Measurements from ENCODE around the gene ACOX1.

Gene ACOX1

GRCh38 chr17:75937652-75938051, 41.3 kb downstream of the ACOX1 start:
- H3K9me2 ChIP-seq (replicated peaks; ENCODE audit: insufficient read depth, low read length): no peaks in the 10 kb centered on the region
- no peak overlapping the region for H3K4me3 ChIP-seq (ENCODE audit: low read length)
- H3K36me3 ChIP-seq (replicated peaks; ENCODE audit: insufficient read depth, low read length): no peaks in the 10 kb centered on the region
- H3K27me3 ChIP-seq (replicated peaks; ENCODE audit: insufficient read depth, low read length): no peaks in the 10 kb centered on the region
- no peaks in the 10 kb centered on the region for H3F3A ChIP-seq (ENCODE audit: insufficient read depth, low read length)
- no peak overlapping the region for H3K4me2 ChIP-seq (ENCODE audit: low read depth, low read length)
- no peak overlapping the region for H3K27ac ChIP-seq (ENCODE audit: low read length)
- TF ChIP-seq EZH2 (optimal IDR thresholded peaks at IDR 0.05; ENCODE audit: low read depth, low read length) (no peak), CTCF (IDR thresholded peaks at IDR 0.05; ENCODE audit: low read length) (no peak), EZH2phosphoT487 (IDR thresholded peaks at IDR 0.05; ENCODE audit: low read length) (no peak)
- no peaks in the 10 kb centered on the region for H4K20me1 ChIP-seq (ENCODE audit: insufficient read depth, low read length)
- peaks cover 6% of the 10 kb centered on the region for H3K4me1 ChIP-seq (ENCODE audit: low read length)
- DNase-seq: no peak
- H3K9ac ChIP-seq (ENCODE audit: low read length): no peak overlapping the region
- no peaks in the 10 kb centered on the region for H3K9me3 ChIP-seq (replicated peaks; ENCODE audit: insufficient read depth, low read length)
- H3K79me2 ChIP-seq (ENCODE audit: low read length): no peaks in the 10 kb centered on the region
- no peak overlapping the region for H2AFZ ChIP-seq (ENCODE audit: low read length)

- no peaks in the 10 kb centered on the region for H3K36me3 ChIP-seq (replicated peaks; ENCODE audit: insufficient read depth, low read length)
- no peaks in the 10 kb centered on the region for H4K20me1 ChIP-seq (ENCODE audit: insufficient read depth, low read length)
- TF ChIP-seq CTCF (IDR thresholded peaks at IDR 0.05; ENCODE audit: low read length) (no peak), EZH2 (optimal IDR thresholded peaks at IDR 0.05; ENCODE audit: low read depth, low read length) (no peak), EZH2phosphoT487 (IDR thresholded peaks at IDR 0.05; ENCODE audit: low read length) (no peak)
- no peaks in the 10 kb centered on the region for H3F3A ChIP-seq (ENCODE audit: insufficient read depth, low read length)
- H3K27me3 ChIP-seq (replicated peaks; ENCODE audit: insufficient read depth, low read length): no peaks in the 10 kb centered on the region
- H3K79me2 ChIP-seq (ENCODE audit: low read length): no peaks in the 10 kb centered on the region
- DNase-seq: no peak
- no peak overlapping the region for H3K4me3 ChIP-seq (ENCODE audit: low read length)
- no peaks in the 10 kb centered on the region for H3K4me1 ChIP-seq (ENCODE audit: low read length)
- no peak overlapping the region for H3K4me2 ChIP-seq (ENCODE audit: low read depth, low read length)
- H3K9me3 ChIP-seq (replicated peaks; ENCODE audit: insufficient read depth, low read length): no peaks in the 10 kb centered on the region
- no peaks in the 10 kb centered on the region for H3K9me2 ChIP-seq (replicated peaks; ENCODE audit: insufficient read depth, low read length)
- H3K27ac ChIP-seq (ENCODE audit: low read length): no peak overlapping the region
- H2AFZ ChIP-seq (ENCODE audit: low read length): no peak overlapping the region
- no peak overlapping the region for H3K9ac ChIP-seq (ENCODE audit: low read length)
These were observed 45.2 kb downstream of the ACOX1 start for GRCh38 chr17:75933808-75934207.

- Histone ChIP-seq H3K27me3 (replicated peaks; ENCODE audit: insufficient read depth, low read length) (no peaks in the 10 kb centered on the region), H3K79me2 (ENCODE audit: low read length) (no peaks in the 10 kb centered on the region), H3K4me2 (ENCODE audit: low read depth, low read length) (no peak overlapping the region), H3K36me3 (replicated peaks; ENCODE audit: insufficient read depth, low read length) (no peaks in the 10 kb centered on the region), H3K9me3 (replicated peaks; ENCODE audit: insufficient read depth, low read length) (no peaks in the 10 kb centered on the region), H3F3A (ENCODE audit: insufficient read depth, low read length) (no peaks in the 10 kb centered on the region), H2AFZ (ENCODE audit: low read length) (no peak overlapping the region), H4K20me1 (ENCODE audit: insufficient read depth, low read length) (no peaks in the 10 kb centered on the region), H3K4me3 (ENCODE audit: low read length) (no peak overlapping the region), H3K9ac (ENCODE audit: low read length) (no peak overlapping the region), H3K9me2 (replicated peaks; ENCODE audit: insufficient read depth, low read length) (no peaks in the 10 kb centered on the region), H3K4me1 (ENCODE audit: low read length) (no peaks in the 10 kb centered on the region), H3K27ac (ENCODE audit: low read length) (no peak overlapping the region)
- TF ChIP-seq EZH2phosphoT487 (IDR thresholded peaks at IDR 0.05; ENCODE audit: low read length) (no peak), CTCF (IDR thresholded peaks at IDR 0.05; ENCODE audit: low read length) (no peak), EZH2 (optimal IDR thresholded peaks at IDR 0.05; ENCODE audit: low read depth, low read length) (no peak)
- no peak for DNase-seq
These were observed 46.1 kb downstream of the ACOX1 start for GRCh38 chr17:75932852-75933251.

All from MM.1S (cell line).